Ecto neural progenitor cell (in vitro differentiated cells): Measurements from ENCODE around the gene SHB.

Experiments
- DNase-seq: peaks from one replicate; pipeline ENCODE4 v3.0.0-alpha.2; 2018; ENCODE audit warnings: low spot score

SHB gene

DNA sequence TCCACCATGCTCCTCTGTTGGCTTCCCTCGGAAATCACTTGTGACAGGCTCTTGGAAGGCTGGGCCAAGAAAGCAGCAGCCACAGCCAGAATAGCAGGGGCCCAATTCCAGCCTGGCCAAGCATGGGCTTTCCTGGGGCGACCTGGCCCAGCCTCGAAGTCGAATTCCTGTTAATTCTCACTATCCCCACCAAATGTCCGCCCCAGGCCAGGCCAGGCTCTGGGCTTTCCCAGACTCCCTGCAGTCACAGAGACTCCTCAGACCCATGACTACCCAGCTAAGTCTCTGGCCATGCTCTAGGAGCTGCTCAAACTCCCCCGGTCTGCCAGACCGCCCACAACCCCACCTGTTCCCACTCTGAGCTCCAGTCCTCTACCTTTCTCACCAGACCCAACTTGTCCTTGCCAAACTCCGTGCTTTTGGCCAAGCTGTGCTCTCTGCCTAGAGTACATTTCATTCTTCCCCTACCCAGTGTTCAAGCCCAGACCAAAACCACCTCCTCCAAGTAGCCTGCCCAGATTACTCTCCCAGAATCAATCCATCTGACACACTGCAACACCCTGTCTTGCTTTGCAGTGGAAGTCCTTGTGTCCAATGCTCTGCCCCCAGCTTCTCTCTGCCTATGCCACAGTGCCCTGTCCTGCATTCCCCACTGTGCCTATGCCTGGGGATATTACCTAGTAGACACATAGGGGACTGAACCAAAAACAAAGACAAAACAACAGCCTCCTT is 26.2 kb downstream of the SHB start:
- DNase-seq: no peak

DNA sequence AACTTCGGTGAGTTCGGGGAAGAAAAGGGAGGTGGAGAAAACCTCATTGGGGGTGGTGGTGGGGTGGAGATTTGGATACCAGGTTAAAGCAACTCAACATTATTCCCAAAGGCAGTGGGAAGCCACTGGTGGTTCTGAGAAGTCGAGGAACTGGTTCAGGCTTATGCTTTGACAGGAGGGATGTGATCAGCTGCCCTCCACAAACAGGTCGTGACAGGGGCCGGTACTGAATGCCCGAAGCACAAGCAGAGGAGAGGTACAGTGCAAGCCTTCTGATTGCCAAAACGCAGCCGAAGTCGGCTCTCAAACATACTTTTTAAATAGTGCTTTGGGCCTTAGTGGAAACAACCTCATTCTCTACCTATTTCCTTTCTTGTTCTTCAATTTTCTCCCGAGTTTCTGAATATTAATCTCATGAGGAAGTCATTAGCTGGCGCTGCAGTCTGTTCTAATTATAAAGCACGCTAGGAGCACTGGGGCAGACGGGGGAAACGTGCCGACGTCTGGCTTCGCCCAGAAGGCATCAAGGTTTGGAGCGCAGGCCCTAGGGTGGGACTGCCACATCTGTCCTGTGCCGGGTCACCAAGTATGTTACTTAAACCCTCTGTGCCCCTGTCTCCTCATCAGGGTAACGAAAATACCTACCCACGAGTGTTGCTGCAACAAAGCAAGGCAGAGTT is 27.3 kb downstream of the SHB start:
- no peak for DNase-seq

DNA sequence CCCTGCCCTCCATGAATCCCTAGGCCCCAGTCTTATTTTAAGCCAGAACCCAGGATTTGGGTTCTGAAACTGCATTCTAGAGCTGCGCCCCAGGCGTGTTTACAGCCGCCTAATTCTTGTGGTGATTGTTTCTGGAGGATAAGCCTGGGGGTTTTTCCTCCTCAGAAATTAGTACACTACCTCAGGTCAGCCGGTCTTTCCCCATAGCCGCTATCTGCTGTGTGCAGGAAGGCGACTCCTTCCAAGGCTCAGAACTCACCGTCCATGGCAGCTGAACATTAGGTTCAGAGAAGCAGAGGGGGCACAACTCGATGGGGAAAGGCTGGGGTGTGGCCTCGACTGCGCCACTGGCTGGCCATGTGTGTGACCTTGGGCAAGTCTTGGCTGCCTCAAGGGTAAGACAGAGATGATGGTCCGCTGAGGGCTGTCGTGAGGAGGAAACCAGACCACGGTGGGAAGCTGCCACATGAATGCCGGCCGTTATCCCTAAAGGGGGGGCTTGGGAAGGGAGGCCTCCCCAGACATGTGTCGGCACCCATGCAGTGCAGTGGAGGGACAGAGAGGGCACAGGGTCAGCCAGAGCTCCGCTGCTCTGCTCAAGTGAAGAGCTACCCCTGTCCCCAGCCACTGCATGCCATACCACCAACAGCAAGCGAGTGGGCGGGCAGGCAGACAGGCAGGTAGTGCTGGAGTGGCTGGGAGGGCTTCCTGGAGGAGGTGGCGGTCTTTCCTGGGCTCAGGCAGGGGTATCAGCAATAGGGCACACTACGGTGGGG is 28.9 kb downstream of the SHB start:
- no peak for DNase-seq

DNA sequence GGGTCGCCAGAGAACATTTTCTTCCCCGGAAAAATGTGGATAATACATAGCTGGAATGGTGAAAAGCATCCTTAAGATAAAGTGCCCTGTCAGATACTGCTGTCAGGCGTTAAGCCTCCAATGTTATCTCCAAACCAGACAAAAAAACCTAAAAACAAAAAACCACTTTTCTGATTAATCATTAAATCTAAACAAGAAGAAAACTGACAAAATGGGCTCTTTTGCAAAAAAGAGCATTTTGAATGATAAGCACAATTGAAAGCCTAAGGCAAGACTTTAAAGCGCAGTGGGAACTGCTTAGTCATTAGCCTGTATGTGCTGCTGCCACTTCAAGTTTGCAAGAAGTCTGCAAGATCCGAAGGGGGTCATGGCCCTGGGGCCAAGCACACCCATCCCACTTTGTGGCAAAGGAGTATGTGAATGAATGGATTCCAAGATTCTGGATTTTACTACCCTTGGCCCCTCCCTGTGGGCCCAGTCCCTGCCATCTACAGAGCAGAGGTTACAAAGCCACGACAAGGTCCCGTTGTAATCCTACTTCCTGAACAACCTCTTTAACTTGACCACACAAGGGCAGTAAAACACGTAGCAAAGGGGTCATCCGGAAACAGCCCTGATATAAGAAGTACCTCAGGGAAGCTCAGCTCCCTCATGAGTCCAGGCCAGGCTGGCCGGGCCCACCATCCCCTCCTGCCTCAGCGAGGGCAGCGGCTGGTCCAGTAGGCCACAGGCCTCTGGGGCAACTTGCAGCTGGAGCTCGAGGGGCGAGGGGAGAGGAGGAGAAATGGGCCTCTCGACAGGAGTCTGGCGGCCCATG is 29.7 kb downstream of the SHB start:
- DNase-seq: no peak

GRCh38 chr9:38038307-38039089 is 30.5 kb downstream of the SHB start:
- no peak for DNase-seq

DNA sequence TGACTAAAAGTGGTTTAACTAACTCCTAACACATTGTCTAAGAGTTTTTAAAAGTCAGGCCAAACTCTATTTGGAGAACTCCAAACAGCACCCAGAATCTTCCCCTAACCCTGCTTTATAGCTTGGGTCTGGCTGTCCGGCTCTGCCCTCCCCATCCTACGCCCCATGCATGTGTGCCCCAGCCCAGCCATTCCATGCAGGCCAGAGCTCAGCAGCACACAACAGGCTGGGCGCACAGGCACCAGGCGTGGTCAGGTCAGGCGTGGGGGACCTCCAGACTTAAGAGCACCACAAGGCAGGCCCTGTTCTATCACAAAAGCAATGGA is 31.1 kb downstream of the SHB start:
- DNase-seq: no peak

DNA sequence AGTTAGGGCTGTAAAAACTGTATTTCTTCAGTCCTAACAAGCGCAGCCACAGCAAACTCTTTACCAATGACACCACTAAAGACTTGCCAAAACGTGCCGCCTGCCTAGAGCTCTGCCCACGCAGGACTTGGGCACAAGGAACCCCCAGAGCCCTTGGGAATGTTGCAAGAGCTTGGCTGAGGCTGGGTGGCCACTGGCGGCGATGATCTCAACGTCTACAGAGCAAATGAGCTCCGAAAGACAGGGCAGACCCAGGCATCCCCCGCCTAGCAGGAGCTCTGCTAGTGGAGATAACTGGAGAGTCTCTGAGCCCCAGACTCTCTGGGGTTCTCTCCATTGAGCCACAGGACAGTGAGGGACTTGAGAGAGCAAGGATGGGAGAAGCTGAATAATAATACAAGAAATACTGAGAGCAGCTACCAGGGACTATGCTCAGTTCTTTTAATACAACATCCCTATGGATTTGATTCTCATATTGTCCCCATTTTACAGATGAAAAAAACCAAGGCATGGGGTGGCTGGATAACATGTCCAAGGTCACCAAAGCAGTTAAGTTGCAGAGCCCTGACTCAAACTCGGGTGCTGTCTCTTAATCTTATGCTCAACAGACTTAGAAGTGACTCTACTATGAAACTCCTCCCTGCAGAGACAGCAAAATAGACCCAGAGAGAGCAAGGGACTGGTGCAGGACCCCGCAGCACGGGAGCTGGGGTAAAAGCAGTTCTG is 32.5 kb downstream of the SHB start:
- DNase-seq: no peak

DNA sequence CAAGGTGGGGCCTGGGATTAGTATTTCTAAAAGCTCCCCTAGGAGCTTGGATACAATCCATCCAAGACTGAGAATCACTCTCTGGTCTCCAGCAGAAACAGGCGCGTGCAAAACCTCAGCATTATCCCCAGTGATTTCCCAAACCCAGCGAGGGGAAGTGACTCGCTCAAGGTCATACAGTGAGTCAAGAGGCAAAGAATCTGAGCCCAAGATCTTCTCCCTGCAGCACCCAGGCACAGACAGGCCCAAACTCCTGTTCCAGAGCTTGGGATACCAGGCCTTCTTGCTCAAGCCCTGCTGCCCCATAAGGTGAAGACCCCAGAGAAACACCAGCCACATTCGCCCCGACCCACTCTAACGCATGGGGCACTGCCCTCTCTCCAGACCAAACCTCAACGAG is 33.2 kb downstream of the SHB start:
- no peak for DNase-seq

DNA sequence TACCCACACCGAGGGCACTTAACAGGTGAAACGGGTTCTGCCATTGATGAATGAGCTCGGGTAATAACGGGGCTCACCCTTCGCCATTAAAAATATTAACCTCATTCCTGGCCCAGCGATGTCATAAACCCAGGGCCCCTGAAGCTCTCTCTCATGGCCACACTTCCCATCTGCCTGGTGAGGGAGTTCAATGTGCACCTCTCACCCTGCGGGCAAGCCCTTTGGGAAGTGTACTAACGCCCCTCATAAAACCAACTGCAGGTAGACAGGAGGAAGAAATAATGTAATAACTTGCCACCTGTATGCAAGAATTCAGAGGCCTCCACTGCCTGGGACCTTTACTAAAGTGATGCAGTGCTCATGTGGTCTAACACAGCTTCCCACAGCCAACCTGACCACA is 35.1 kb downstream of the SHB start:
- no peak for DNase-seq

DNA sequence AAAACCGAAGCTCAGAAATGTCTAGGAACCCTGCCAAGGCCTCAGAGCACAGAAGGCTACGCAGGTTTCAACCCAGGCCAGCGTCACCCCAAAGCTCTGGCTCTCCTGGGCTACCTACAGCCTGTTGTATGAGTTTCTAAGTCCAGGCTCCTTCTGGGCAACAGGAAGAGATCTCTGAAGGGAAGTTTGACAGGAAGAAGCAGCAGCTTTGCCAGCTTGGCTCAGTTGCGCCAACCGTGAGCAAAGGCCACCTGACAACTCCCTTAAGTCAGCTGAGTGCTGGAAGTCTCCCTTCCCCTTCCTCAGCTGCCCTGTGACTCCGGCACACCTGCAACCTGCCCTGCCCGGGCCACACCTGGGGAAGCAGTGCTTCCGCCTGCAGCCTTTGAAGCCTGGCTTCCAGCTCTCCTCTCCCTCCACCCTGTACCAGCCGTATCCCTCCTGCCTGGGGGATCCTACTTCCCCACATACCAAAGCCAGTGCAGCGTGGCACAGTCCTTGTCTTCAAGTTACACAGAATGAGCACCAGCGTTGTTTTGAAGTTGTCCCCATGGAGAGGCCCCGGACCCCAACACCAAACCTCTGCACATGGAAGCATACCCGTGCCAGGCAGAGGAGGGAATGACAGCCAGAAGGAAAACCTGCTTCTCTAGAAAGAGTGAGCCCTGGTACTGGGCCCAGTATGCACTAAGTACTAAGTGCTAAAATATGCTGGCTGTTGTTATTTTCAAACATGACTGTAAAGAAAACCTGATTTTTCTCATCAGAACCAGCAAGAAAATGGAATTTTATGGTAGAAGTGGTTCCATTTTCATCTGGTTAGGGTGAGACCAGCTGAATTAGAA is 36.5 kb downstream of the SHB start:
- no peak for DNase-seq

GRCh38 chr9:38031594-38031993 is 37.4 kb downstream of the SHB start:
- DNase-seq: no peak

DNA sequence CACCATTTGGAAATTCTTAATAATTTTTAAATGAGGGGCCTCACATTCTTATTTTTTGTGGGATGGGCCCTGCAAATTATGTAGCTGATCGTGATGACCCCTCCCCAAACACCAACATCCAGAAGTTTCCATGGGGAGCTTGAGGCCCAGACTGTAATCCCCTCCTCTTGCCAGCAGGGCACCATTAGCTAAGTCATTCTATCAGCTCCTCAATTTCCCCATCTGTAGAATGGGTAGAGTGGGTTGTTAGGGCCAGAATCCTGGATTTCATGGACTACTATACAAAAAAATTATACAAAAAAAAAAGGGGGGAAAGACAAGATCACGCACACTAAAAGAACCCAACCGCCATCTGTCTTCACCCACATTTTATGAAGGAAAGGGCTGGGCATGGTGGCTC is 38.4 kb downstream of the SHB start:
- DNase-seq: no peak

DNA sequence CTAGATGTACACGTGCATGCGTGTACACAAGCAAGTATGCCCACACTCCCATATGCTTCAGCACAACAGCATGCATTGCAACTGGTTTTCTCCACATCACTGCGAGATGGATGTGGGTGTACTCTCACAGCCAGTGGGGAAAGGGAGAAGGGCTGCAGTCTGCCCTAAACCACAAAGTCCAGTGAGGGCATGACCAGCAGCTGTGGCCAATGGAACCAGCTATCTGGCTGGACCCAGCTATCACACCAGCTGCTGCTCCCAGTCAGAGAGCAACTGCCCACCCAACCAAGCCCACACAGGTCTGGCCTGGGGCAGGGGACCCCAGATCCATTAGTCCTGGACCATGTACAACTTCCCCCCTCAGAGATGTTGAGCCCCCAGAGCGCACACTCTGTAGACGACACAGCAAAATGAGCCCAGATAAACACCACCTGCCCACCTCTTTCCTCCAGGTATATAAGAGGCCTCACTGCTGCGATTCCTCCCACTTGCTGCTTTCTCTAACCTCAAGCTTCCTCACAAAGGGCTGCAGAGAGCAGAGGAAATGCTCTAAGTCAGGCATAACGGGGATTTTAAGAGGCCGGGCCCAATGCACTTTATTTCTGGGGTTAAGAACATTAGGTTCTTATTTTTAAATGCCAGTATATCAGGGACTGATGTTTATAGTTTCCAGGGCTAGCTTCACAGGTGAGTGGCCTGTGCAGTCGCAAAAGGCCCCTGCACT is 39.0 kb downstream of the SHB start:
- no peak for DNase-seq

- DNase-seq: no peak
Observed at GRCh38 chr9:38027714-38028113, 41.3 kb downstream of the SHB start.

DNA sequence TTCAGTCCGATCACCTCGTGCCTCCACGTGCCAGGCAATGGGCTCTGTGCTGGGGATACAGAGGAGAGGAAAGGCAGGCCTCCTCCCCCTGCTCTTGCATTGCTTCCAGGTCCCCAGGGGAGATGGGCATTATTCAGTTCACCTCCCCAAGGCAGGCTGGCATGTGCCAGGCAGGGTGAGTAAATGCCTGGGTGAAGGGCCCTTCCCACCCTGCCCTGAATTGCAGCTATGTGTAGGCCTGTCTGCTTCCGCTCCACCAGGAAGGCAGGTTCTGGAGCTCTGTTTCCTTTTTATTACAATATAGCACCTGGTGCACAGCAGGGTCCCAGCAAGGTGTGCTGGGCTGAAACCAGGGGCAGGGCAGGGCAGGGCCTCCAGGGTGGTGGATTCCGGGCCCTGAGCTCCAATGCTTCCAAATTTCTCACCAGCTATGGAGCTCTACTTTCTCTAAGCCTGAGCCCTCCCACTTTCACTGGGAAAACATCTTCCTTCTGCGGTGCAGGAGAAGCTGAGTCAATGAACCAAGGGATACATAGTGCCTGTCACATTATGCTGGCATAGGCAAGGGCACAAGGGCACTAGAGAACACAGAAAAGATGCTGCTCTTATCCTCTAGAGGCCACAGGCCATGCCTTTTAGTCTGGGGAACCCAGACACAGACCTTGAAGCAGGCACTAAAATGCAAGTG is 42.0 kb downstream of the SHB start:
- DNase-seq: no peak

GRCh38 chr9:38026021-38026809 is 42.8 kb downstream of the SHB start:
- no peak for DNase-seq

GRCh38 chr9:38025166-38025565 is 43.9 kb downstream of the SHB start:
- no peak for DNase-seq
